ENCODE data around the gene MLH1.

Gene MLH1

DNA sequence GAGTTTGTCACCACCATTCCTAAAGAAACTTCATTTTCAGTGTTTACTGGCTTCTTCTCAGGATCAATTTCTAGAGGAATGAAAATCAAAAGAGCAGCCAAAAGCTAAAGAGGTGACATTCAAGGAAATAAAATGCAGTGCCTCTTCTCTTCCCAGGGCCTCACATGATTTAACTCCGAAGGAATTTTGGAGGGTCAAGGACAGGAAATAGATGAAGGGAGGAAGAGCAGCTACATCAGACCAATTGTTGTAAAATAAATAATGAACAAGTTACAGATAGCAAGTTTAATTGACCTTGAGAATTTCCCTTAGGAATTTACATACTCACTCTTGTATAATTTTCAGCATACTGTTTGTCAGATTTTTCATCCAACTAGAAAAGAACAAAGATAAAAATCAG lies 103.0 kb downstream of the MLH1 start:
- no peak for DNase-seq

- no peak for DNase-seq
Observed at GRCh38 chr3:37096975-37097374, 103.7 kb downstream of the MLH1 start.

DNA sequence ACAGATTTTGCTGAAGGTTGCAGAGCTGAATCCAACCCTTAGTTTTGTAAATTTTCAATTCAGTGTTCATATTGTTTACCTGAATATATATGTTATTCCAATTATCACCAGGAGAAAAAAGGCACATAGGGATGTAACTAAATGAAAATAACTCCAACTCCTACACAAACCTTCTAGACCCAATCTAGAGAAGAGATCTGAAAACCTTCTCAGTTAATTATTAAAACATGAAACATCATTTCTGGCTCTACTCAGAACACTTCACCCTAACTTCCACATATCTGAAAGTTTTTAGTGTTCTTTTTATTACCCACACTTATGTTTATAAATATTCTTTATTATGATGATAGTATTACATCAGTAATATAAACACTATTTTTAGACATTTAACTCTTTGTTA lies 104.5 kb downstream of the MLH1 start:
- no peak for DNase-seq

DNA sequence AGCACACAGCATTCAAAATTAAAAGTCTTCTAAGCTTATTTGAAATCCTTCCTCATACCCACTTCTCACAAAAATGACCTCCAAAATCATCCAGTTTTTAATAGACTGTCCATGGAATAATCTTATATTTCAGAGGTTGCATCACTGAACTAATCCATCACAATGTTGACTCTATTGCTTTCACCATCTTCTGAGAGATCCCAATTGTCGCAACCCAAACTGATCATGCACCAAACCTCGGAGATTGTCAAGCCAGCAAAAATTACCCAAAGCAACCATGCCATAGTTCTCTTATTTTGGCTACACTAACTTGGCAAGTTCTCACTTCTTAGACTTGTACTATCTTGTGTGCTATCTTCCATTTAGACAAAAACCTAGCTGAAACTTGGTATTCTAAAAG lies 105.6 kb downstream of the MLH1 start:
- DNase-seq: no peak

DNA sequence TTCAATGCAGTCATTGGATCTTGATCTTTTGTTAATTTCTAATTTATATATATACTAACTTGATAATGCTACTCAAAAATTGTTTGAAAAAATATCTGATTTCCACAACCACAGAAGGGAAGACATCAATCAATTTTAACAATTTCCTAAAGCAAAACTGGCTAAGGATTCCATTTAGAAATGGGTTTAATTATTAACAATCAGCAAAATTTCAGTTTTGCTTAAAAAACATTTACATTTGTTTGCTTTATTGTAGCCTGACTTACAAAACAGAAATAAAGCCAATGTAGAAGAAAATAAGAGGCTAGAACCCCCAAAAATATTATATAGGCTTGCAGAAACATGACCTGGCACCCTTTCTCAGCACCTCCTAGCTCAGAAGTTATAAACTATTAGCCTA lies 106.2 kb downstream of the MLH1 start:
- DNase-seq: no peak

DNA sequence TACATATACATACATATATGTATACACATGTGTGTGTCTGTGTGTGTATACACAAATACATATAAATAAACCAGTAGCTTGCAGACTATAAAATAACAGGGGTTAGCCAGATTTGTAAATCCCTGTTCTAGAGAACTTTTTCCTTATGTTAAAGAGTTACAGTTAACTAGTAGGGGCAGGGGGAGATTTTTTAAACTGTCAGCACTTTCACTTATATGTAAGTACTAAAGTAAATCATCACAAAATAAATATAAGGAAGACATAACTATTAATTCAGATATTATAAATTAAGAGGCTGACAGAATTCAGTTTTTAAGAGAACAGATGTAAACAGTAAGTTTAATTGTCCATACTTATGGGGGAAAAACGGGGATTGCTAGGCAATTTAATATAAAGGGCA lies 107.1 kb downstream of the MLH1 start:
- DNase-seq: no peak
